H4 (cell line): ENCODE data around the gene KRT17. TPM values are rescaled to one million over a fixed set of nuclear protein-coding genes. Genes with fewer than 3 reads are reported as not detected.

Experiments used
- DNase-seq: peaks from one replicate; pipeline ENCODE4 v3.0.0-alpha.2; 2015; ENCODE audit warnings: low spot score
- total RNA-seq: library from RNA; depleted of rRNA; stranded (reverse); fragments of >200 nt; shearing (Covaris generic); gene quantifications from 2 replicates; pipeline ENCODE4 v1.2.3, GENCODE V29; 2014; rRNA removed

Gene KRT17
- total RNA-seq, 1 experiment from 2014 or later = 81.4 TPM

- DNase-seq = no peak
Observed at GRCh38 chr17:41575336-41575735, 49.0 kb downstream of the KRT17 start.

GRCh38 chr17:41571561-41572434 is 52.6 kb downstream of the KRT17 start, which contains the start of gene KRT9:
Gene KRT9, minus strand, starts transcription at chr17:41572059. Its CDS starts 67 bp downstream, at chr17:41571992.
- DNase-seq = no peak

Other genes starting within 250 kb of the KRT17 start
- gene KRT34, start 242.3 kb downstream of the KRT17 start, total RNA-seq = 0.12 and 0.21 TPM in 2 replicates
- gene KRT31, start 227.0 kb downstream of the KRT17 start, total RNA-seq = not detected in 2 replicates
- gene KRT37, start 200.0 kb downstream of the KRT17 start, total RNA-seq = not detected in 2 replicates
- not detected in 2 replicates for gene KRT38, start 183.6 kb downstream of the KRT17 start, total RNA-seq
- not detected in 2 replicates for gene KRT32, start 157.2 kb downstream of the KRT17 start, total RNA-seq
- not detected in 2 replicates for gene KRT35, start 143.4 kb downstream of the KRT17 start, total RNA-seq
- gene KRT36, start 134.7 kb downstream of the KRT17 start, total RNA-seq = not detected in 2 replicates
- gene KRT13, start 119.0 kb downstream of the KRT17 start, total RNA-seq = not detected in 2 replicates
- gene KRT15, start 105.7 kb downstream of the KRT17 start, total RNA-seq = 0.35 and 1.5 TPM in 2 replicates
- 0.17 TPM in 1 of 2 replicates, not detected in the other for gene KRT19, start 96.3 kb downstream of the KRT17 start, total RNA-seq
- gene KRT9, start 52.5 kb downstream of the KRT17 start, total RNA-seq = not detected in 2 replicates
- not detected in 2 replicates for gene KRT14, start 37.7 kb downstream of the KRT17 start, total RNA-seq
- gene KRT16, start 11.8 kb downstream of the KRT17 start, total RNA-seq = 2.5 and 3.2 TPM in 2 replicates
- gene EIF1, start 64.3 kb upstream of the KRT17 start, total RNA-seq = 86.6 and 90.0 TPM in 2 replicates
- not detected in 2 replicates for gene GAST, start 87.8 kb upstream of the KRT17 start, total RNA-seq
- 0.06 TPM in 1 of 2 replicates, not detected in the other for gene HAP1, start 110.1 kb upstream of the KRT17 start, total RNA-seq
- 5.5 and 5.9 TPM in 2 replicates for gene JUP, start 162.1 kb upstream of the KRT17 start, total RNA-seq
- 53.6 and 57.5 TPM in 2 replicates for gene P3H4, start 187.4 kb upstream of the KRT17 start, total RNA-seq
- 90.7 and 91.9 TPM in 2 replicates for gene FKBP10, start 188.4 kb upstream of the KRT17 start, total RNA-seq
- gene NT5C3B, start 211.7 kb upstream of the KRT17 start, total RNA-seq = 86.8 and 88.0 TPM in 2 replicates
- not detected in 2 replicates for gene KLHL10, start 213.2 kb upstream of the KRT17 start, total RNA-seq
- 14.2 and 14.3 TPM in 2 replicates for gene KLHL11, start 240.8 kb upstream of the KRT17 start, total RNA-seq